IPS-18c (cell line): ENCODE data around the gene CPXCR1.
"Not testable (repeated sequence)": the region's sequence is repeated elsewhere in the genome, so short reads cannot be mapped to it uniquely, and the experiment has no call there.

ENCODE experiments used
- H3K4me3 ChIP-seq: 2 replicates; pipeline ENCODE4 v1.7.0; 2013; ENCODE audit warnings: low read depth, mild to moderate bottlenecking, low read length, moderate library complexity; ENCODE audit not compliant: insufficient read depth
- H3K9me3 ChIP-seq: one replicate; pipeline ENCODE4 v1.6.1; 2013; ENCODE audit warnings: mild to moderate bottlenecking, low read length, moderate library complexity; ENCODE audit not compliant: control insufficient read depth, insufficient read depth

Gene CPXCR1

DNA sequence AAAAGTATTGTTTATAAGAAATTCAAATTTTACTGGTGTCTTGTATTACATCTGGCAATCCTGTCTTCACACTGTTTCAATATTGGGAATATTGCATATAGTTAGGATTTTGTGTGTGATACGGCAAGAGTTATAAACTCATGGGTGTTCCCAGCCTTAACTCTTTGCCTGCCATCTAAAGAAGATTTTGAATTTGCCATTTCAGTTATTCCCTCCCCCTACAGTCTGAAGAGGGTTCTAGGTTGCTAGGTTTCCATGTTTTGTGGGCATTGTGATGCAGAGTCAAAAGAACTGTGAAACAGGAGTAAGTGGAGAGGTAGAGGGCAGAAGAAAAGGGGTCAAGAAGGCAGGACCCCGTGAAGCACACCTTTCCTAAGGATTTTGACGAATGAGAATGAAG lies at the start of gene CPXCR1:
CPXCR1 (plus strand) TSS at position 301 of the 400 bp plus-strand sequence. CDS start 6,190 bp downstream, outside the sequence.
- H3K9me3 ChIP-seq: no peaks in the 10 kb centered on the region
- no peak within 1 kb of the TSS for H3K4me3 ChIP-seq

GRCh38 chrX:88735835-88736234 lies 11.2 kb upstream of the CPXCR1 start:
- no peaks in the 10 kb centered on the region for H3K9me3 ChIP-seq
- no peak overlapping the region for H3K4me3 ChIP-seq

- not testable (repeated sequence) for H3K4me3 ChIP-seq, H3K9me3 ChIP-seq
Observed at GRCh38 chrX:88746215-88746614, 810 bp upstream of the CPXCR1 start.

- H3K4me3 ChIP-seq, H3K9me3 ChIP-seq: not testable (repeated sequence)
Observed at GRCh38 chrX:88752339-88752738, 5.3 kb downstream of the CPXCR1 start.

DNA sequence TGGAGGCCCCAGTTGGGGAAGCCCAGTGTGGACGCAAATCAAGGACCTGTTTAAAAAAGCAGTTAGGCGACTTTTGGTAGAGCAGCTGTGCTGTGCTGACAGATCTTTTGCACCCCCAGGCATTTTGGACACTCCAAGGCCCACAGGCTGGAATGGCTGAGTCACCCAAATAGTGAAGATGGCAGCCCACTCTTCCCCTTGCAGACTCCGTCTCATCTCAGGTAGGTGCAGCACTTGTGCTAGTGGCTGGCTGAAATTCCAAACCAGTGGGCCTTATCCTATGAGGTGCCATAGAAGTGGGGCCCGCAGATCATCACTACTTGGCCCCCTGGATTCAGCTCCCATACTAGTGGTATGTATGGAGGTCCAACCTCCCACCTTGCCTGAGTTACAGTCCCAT lies 42.8 kb downstream of the CPXCR1 start:
- no peak overlapping the region for H3K4me3 ChIP-seq
- peaks cover 4% of the 10 kb centered on the region for H3K9me3 ChIP-seq
